GOT3 (cell line): ENCODE results near the gene CPLANE2.
A peak's percentile ranks its signal among the peaks of the same experiment; 100 is the strongest.
"Not testable (repeated sequence)": the region's sequence is repeated elsewhere in the genome, so short reads cannot be mapped to it uniquely, and the experiment has no call there.

ENCODE experiments used
- DNase-seq: peaks from one replicate; lab custom pipeline; 2025; ENCODE audit warnings: mixed read lengths; lab: John Stamatoyannopoulos, UW

The CPLANE2 gene

GRCh38 chr1:16248603-16249516, 11.9 kb upstream of the CPLANE2 start:
- no peak for DNase-seq

GRCh38 chr1:16248007-16248436, 11.0 kb upstream of the CPLANE2 start:
- DNase-seq: no peak

GRCh38 chr1:16247441-16247840, 10.5 kb upstream of the CPLANE2 start:
- DNase-seq: no peak

- no peak for DNase-seq
Measured at GRCh38 chr1:16246961-16247360, 10.0 kb upstream of the CPLANE2 start.

GRCh38 chr1:16246239-16246638, 9.3 kb upstream of the CPLANE2 start:
- not testable (repeated sequence) for DNase-seq

GRCh38 chr1:16245476-16246196, 8.7 kb upstream of the CPLANE2 start:
- no peak for DNase-seq

GRCh38 chr1:16244650-16245285, 7.8 kb upstream of the CPLANE2 start:
- DNase-seq: no peak

- DNase-seq: peak; percentile 21
Measured at GRCh38 chr1:16243936-16244649, 7.1 kb upstream of the CPLANE2 start.

GRCh38 chr1:16243215-16243610, 6.2 kb upstream of the CPLANE2 start:
- no peak for DNase-seq

GRCh38 chr1:16242556-16243214, 5.7 kb upstream of the CPLANE2 start:
- DNase-seq: no peak

GRCh38 chr1:16241221-16241708, 4.3 kb upstream of the CPLANE2 start:
- DNase-seq: no peak

GRCh38 chr1:16239972-16240491, 3.0 kb upstream of the CPLANE2 start:
- DNase-seq: no peak

- no peak for DNase-seq
Measured at GRCh38 chr1:16237343-16237830, 404 bp upstream of the CPLANE2 start.

- DNase-seq: no peak
Measured at GRCh38 chr1:16235944-16236510, 956 bp downstream of the CPLANE2 start.

- DNase-seq: no peak
Measured at GRCh38 chr1:16235347-16235746, 1.6 kb downstream of the CPLANE2 start.

- no peak for DNase-seq
Measured at GRCh38 chr1:16233431-16233830, 3.6 kb downstream of the CPLANE2 start.

GRCh38 chr1:16232316-16232710, 4.7 kb downstream of the CPLANE2 start:
- no peak for DNase-seq

GRCh38 chr1:16231331-16232315, 5.4 kb downstream of the CPLANE2 start:
- DNase-seq: no peak

GRCh38 chr1:16230744-16231143, 6.2 kb downstream of the CPLANE2 start:
- DNase-seq: no peak
